GM13977 (cell line): ENCODE measurements around the gene AMPH.

Experiments
- DNase-seq: peaks from one replicate; pipeline ENCODE4 v3.0.0; 2012; ENCODE audit warnings: low spot score
- CTCF ChIP-seq: IDR thresholded peaks from 2 replicates; pipeline ENCODE4 v1.5.1; 2012; ENCODE audit warnings: mild to moderate bottlenecking, control low read depth; ENCODE audit not compliant: insufficient read depth; ENCODE audit errors: extremely low read depth, missing control alignments
- in situ Hi-C: fragments of 300-500 bp; cut with MboI; formaldehyde crosslinking; loops from one replicate; pipeline ENCODE4 v1.12.0; 2022; ENCODE audit warnings: low sequenced_read_pairs, low pct_unique_long_range_greater_than_20kb, mixed read lengths, inconsistent platforms; ENCODE audit not compliant: unreplicated experiment

The AMPH gene

GRCh38 chr7:38673795-38674194 lies 42.6 kb upstream of the AMPH start:
- no peak for TF ChIP-seq CTCF
- in situ Hi-C loops = no loop called here
- DNase-seq = no peak

GRCh38 chr7:38671911-38672905 lies 41.0 kb upstream of the AMPH start:
- DNase-seq = no peak
- no peak for TF ChIP-seq CTCF
- in situ Hi-C loops = no loop called here

- no peak for TF ChIP-seq CTCF
- in situ Hi-C loops = loop anchor here (10.0 kb wide), 1 partner anchor 255 kb away; no protein-coding TSS in a partner anchor
These were observed 38.9 kb upstream of the AMPH start for GRCh38 chr7:38669965-38670520.

GRCh38 chr7:38664972-38665371 lies 33.8 kb upstream of the AMPH start:
- DNase-seq = no peak
- in situ Hi-C loops = loop anchor here (10.0 kb wide), 1 partner anchor 250 kb away; no protein-coding TSS in a partner anchor
- no peak for TF ChIP-seq CTCF

More at GRCh38 chr7:38669965-38670520, 38.9 kb upstream of the AMPH start:
- no peak for DNase-seq

GRCh38 chr7:38660427-38661099 lies 29.4 kb upstream of the AMPH start:
- in situ Hi-C loops = loop anchor here (10.0 kb wide), 1 partner anchor 246 kb away; no protein-coding TSS in a partner anchor

More at GRCh38 chr7:38660427-38661099, 29.4 kb upstream of the AMPH start:
- DNase-seq = peak; percentile 57
- TF ChIP-seq CTCF = peak; percentile 88
